ES-I3 (cell line): Measurements from ENCODE around the gene S100P.
A peak's percentile ranks its signal among the peaks of the same experiment; 100 is the strongest.

Experiments used
- H3K36me3 ChIP-seq: 2 replicates; pipeline ENCODE4 v1.6.1; 2013; ENCODE audit warnings: mild to moderate bottlenecking, low read length, control low read depth, moderate library complexity; ENCODE audit not compliant: insufficient read depth
- H3K4me1 ChIP-seq: 2 replicates; pipeline ENCODE4 v1.6.1; 2013; ENCODE audit warnings: mild to moderate bottlenecking, control low read depth, low read length; ENCODE audit not compliant: insufficient read depth
- H3K9ac ChIP-seq: 2 replicates; pipeline ENCODE4 v1.6.1; 2013; ENCODE audit warnings: low read depth, mild to moderate bottlenecking, low read length, moderate library complexity
- H3K9me3 ChIP-seq: 2 replicates; pipeline ENCODE4 v1.6.1; 2013; ENCODE audit warnings: mild to moderate bottlenecking, low read length, moderate library complexity; ENCODE audit not compliant: control insufficient read depth, insufficient read depth

Gene S100P

GRCh38 chr4:6699388-6699787, 5.7 kb downstream of the S100P start:
- Histone ChIP-seq H3K4me1 (peaks cover 8% of the 10 kb centered on the region; the same call in 1 of the 2 replicates), H3K9ac (no peak overlapping the region), H3K9me3 (no peaks in the 10 kb centered on the region; the same call in 1 of the 2 replicates), H3K36me3 (peaks cover 6% of the 10 kb centered on the region; the same call in 1 of the 2 replicates)

- Histone ChIP-seq H3K4me1 (peaks cover 4% of the 10 kb centered on the region; the same call in 1 of the 2 replicates), H3K36me3 (peaks cover 6% of the 10 kb centered on the region; the same call in 1 of the 2 replicates), H3K9ac (no peak overlapping the region), H3K9me3 (no peaks in the 10 kb centered on the region; the same call in 1 of the 2 replicates)
Observed at GRCh38 chr4:6699903-6700302, 6.2 kb downstream of the S100P start.

- H3K9me3 ChIP-seq: no peaks in the 10 kb centered on the region; the same call in 1 of the 2 replicates
- no peaks in the 10 kb centered on the region for H3K4me1 ChIP-seq
- H3K36me3 ChIP-seq: peaks cover 6% of the 10 kb centered on the region; the same call in 1 of the 2 replicates
- no peak overlapping the region for H3K9ac ChIP-seq
Observed at GRCh38 chr4:6701371-6701770, 7.7 kb downstream of the S100P start.

GRCh38 chr4:6702761-6703160, 9.1 kb downstream of the S100P start:
- no peak overlapping the region for H3K9ac ChIP-seq
- peaks cover 10% of the 10 kb centered on the region for H3K36me3 ChIP-seq
- H3K4me1 ChIP-seq: 0 out of 2 replicates have a peak, but pooled peaks cover 5% of the 10 kb centered on the region
- no peaks in the 10 kb centered on the region; the same call in 1 of the 2 replicates for H3K9me3 ChIP-seq

- Histone ChIP-seq H3K9ac (no peak overlapping the region), H3K4me1 (peaks cover 9% of the 10 kb centered on the region; the same call in 1 of the 2 replicates), H3K36me3 (peaks cover 10% of the 10 kb centered on the region), H3K9me3 (no peaks in the 10 kb centered on the region; the same call in 1 of the 2 replicates)
Observed at GRCh38 chr4:6703786-6704185, 10.1 kb downstream of the S100P start.

- Histone ChIP-seq H3K36me3 (peaks cover 10% of the 10 kb centered on the region), H3K9ac (no peak overlapping the region), H3K4me1 (peaks cover 9% of the 10 kb centered on the region; the same call in 1 of the 2 replicates), H3K9me3 (no peaks in the 10 kb centered on the region; the same call in 1 of the 2 replicates)
Observed at GRCh38 chr4:6705646-6706045, 12.0 kb downstream of the S100P start.

- Histone ChIP-seq H3K9me3 (no peaks in the 10 kb centered on the region; the same call in 1 of the 2 replicates), H3K4me1 (peaks cover 9% of the 10 kb centered on the region; the same call in 1 of the 2 replicates), H3K9ac (no peak overlapping the region), H3K36me3 (peaks cover 10% of the 10 kb centered on the region)
Observed at GRCh38 chr4:6706173-6706572, 12.5 kb downstream of the S100P start.

GRCh38 chr4:6709230-6710114, 15.8 kb downstream of the S100P start, which contains the start of gene MRFAP1L1:
Gene MRFAP1L1, minus strand, starts transcription at chr4:6709865. Its CDS starts 236 bp downstream, at chr4:6709629.
- H3K9me3 ChIP-seq: no peaks in the 10 kb centered on the region
- H3K36me3 ChIP-seq: peaks cover 4% of the 10 kb centered on the region; the same call in 1 of the 2 replicates
- H3K9ac ChIP-seq: peak within 1 kb of the TSS; percentile 90
- peaks cover 9% of the 10 kb centered on the region; the same call in 1 of the 2 replicates for H3K4me1 ChIP-seq

GRCh38 chr4:6710282-6710681, 16.6 kb downstream of the S100P start:
- peaks cover 9% of the 10 kb centered on the region; the same call in 1 of the 2 replicates for H3K4me1 ChIP-seq
- H3K36me3 ChIP-seq: peaks cover 4% of the 10 kb centered on the region; the same call in 1 of the 2 replicates
- H3K9ac ChIP-seq: peak overlapping the region; percentile 90
- H3K9me3 ChIP-seq: no peaks in the 10 kb centered on the region

- Histone ChIP-seq H3K4me1 (peaks cover 9% of the 10 kb centered on the region; the same call in 1 of the 2 replicates), H3K36me3 (peaks cover 4% of the 10 kb centered on the region; the same call in 1 of the 2 replicates), H3K9me3 (no peaks in the 10 kb centered on the region), H3K9ac (no peak overlapping the region)
Observed at GRCh38 chr4:6710996-6711395, 17.3 kb downstream of the S100P start.

GRCh38 chr4:6714954-6715353, 21.3 kb downstream of the S100P start:
- H3K36me3 ChIP-seq: no peaks in the 10 kb centered on the region
- no peak overlapping the region for H3K9ac ChIP-seq
- H3K9me3 ChIP-seq: no peaks in the 10 kb centered on the region
- H3K4me1 ChIP-seq: no peaks in the 10 kb centered on the region

GRCh38 chr4:6715704-6716017, 22.0 kb downstream of the S100P start:
- peak overlapping the region; percentile 84 for H3K9ac ChIP-seq

GRCh38 chr4:6716018-6716911, 22.6 kb downstream of the S100P start, which contains the start of gene BLOC1S4:
Gene BLOC1S4, plus strand, starts transcription at chr4:6716174. Its CDS starts 36 bp downstream, at chr4:6716210.
- no peaks in the 10 kb centered on the region for H3K36me3 ChIP-seq
- H3K9ac ChIP-seq: peak within 1 kb of the TSS; percentile 84
- H3K9me3 ChIP-seq: no peaks in the 10 kb centered on the region
- H3K4me1 ChIP-seq: no peaks in the 10 kb centered on the region

More at GRCh38 chr4:6715704-6716017, 22.0 kb downstream of the S100P start:
- Histone ChIP-seq H3K4me1 (no peaks in the 10 kb centered on the region), H3K36me3 (no peaks in the 10 kb centered on the region), H3K9me3 (no peaks in the 10 kb centered on the region)
